GM19452 (cell line): ENCODE data around the gene PPIB.
"Not testable (repeated sequence)": the region's sequence is repeated elsewhere in the genome, so short reads cannot be mapped to it uniquely, and the experiment has no call there.

Experiments used
- ATAC-seq: cut with Tn5 transposase; IDR thresholded peaks from one replicate; pipeline ENCODE4 v1.9.1; 2021; ENCODE audit not compliant: unreplicated experiment

Gene PPIB

DNA sequence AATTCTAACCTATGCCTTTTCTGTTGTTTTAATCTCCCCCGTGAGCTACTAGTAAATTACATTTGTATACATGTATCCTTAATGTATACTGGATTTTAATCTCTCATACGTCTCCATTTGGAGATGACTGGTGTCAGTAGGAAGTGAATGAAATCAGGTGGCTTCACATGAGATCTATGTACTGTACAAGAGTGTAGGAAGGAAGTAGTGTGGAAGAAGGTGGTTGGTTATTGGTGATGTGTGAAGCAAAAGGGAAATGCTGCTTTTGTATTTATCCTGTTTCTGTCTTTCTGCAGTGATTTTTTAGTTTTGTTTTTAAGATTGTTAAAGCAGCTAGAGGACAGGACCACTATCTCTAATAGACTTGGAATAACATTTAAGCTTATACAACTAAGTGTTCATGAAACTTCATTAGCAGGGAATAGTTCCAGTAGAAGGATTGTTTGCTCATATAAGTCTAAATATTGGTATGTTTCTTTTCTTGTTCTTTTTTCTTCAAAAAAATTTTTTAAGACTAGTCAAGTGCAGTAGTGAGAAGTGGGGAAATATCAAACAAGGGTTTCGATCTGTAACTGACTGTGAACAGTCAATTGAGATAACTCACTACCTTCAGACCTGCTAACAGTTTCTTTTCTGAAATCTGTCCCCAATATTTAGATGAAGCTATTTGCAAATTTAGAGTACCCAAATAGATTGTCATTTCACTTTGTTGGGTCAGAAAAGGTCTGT, 51.7 kb downstream of the PPIB start:
- ATAC-seq = no peak

DNA sequence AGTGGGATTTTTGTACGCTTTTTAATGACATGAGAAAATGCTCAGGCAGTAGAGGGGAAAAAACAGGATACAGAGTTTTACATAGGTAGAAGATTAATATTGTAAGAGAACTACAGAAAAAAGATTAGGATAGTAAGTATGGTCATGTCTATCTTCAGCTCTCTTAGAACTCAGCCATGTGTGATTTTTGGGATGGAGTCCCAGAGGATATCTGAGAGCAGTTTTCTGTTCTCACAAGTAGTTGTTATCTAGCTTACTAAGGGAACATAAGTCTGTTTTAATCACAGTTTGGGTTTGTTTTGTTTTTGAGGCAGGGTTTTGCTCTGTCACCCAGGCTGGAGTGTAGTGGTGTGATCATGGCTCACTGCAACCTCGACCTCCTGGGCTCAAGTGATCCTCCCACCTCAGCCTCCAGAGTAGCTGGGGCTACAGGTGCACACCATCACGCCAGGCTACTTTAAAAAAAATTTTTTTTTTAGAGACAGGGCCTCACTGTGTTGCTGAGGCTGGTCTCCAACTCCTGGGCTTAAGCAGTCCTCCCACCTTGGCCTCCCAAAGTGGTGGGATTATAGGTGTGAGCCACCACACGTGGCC, 52.6 kb downstream of the PPIB start:
- not testable (repeated sequence) for ATAC-seq

DNA sequence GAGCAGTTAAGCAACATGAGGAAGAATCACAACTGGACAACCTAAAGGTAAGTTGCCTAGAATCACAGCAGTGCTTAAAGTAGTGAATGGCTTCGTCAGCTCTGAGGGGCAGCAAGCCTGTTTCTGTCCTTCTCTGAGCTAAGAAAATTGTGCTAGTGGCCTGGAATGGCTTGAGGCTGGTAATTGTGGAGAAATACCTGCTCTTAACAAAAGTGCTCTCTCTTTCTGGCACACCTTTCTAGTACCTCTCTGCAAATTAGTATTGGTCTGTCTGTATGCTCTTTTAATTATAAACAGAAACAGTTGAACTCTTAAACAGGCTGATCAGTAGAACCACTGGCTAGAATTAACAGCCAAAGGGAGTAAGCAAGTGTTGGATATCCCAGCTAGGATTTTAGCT, 55.5 kb downstream of the PPIB start:
- ATAC-seq = no peak
